NCI-H1436 treated with DMSO at 0.1 percent for 48 hours (cell line): ENCODE data around the gene CEACAM20.
"Not testable (repeated sequence)": the region's sequence is repeated elsewhere in the genome, so short reads cannot be mapped to it uniquely, and the experiment has no call there.

Experiments
- DNase-seq: peaks from one replicate; lab custom pipeline; 2025; lab: John Stamatoyannopoulos, UW

Gene CEACAM20

GRCh38 chr19:44548736-44549135, 19.3 kb upstream of the CEACAM20 start:
- no peak for DNase-seq

GRCh38 chr19:44544031-44544430, 14.6 kb upstream of the CEACAM20 start:
- no peak for DNase-seq

DNA sequence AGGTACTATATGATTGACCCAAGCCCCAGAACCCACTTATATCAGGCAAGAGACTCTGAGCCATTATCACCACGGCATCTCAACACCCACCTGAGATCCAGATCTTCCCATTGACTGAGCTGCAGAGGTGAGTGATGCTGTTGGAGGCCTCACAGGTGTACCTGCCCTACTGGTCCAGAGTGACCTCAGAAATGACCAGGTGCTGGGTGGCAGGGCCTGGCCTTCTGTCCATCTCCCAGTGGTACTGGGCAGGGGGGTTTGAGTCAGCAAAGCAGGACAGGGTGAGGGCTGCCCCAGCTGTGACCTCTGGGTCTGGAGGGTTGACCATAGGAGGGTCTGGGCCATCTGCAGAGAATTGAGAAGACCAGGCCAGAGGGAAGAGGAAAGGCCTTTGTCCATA, 13.2 kb upstream of the CEACAM20 start:
- DNase-seq: no peak

DNA sequence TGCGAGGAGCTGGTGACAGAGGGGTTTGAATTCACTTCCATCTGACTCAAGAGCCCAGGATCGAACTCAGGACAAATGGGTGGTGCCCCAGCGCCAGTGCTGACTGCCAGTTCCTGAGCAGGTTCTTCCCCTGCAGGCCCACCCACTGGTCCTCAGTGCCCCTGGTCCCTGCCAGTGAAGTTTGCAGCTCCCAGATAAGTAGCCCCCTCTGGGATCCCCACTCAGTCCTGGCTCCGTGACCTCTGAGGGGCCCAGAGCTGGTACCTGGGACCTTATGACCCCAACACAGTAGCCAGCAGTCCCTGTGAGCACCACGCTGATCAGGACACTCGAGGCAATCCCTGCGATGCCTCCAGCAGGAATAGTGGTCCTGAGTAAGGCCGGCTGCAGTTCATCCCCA, 11.3 kb upstream of the CEACAM20 start:
- DNase-seq: no peak

GRCh38 chr19:44539991-44540390, 10.5 kb upstream of the CEACAM20 start:
- no peak for DNase-seq

GRCh38 chr19:44539236-44539826, 9.9 kb upstream of the CEACAM20 start:
- no peak for DNase-seq

DNA sequence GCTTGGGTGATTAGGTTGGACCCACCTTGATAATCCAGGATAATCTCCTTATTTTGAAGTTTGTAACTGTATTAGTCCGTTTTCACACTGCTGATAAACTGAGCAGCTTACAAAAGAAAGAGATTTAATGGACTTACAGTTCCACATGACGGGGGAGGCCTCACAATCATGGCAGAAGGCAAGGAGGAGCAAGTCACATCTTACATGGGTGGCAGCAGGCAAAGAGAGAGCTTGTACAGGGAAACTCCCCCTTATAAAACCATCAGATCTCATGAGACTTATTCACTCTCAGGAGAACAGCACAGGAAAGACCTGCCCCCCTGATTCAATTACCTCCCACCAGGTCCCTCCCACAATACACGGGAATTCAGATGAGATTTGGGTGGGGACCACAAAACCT, 5.9 kb upstream of the CEACAM20 start:
- not testable (repeated sequence) for DNase-seq

GRCh38 chr19:44532819-44533218, 3.3 kb upstream of the CEACAM20 start:
- DNase-seq: no peak

GRCh38 chr19:44530777-44531176, 1.3 kb upstream of the CEACAM20 start:
- DNase-seq: no peak

DNA sequence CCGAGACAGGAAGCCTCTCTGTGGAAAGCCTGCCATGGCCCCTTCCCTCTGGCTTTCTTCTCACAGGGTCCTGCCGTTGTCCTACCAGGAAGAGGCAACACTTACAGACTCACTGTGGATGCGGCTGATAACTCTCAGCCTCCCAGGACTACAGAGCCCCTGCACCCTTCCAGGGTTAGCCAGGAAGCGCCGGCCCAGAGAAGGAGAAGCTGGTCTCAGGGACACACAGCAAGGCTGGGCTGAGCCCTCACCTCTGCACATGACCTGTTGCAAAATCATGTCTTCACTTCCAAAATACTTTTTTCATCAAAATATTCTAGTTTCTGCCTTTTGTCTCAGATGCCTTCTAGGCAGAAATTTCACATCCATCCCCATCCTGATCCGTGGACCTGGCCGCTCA, 1.9 kb downstream of the CEACAM20 start:
- DNase-seq: no peak

DNA sequence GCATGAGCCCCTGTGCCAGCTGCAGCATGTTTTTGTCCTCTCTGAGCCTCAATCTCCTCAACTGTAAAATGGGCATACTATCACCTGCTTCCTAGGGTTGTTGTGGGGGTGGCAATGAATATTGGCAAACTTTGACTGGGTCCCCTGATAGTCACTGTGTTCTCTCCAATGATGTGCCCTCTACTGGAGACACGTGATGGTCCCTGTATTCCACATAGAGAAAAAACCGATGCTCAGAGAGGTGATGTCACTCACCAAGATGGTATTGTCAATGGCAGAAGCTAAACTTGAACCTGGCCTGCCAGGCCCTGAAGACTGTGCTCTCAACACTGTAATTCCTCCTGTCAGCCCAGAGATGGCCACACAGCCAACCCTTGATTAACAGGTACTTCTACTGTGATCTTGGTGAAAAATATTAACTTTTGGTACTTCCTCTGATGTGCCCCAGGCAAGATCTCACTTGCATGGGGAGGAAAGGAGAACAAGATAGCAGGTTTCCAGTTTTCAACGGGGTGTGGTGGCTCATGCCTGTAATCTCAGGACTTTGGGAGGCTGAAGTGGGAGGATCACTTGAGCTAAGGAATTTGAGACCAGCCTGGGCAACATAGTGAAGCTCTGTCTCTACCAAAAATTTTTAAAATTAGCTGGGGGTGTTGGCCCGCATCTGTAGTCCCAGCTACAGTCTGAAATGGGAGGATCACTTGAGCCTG, 3.6 kb downstream of the CEACAM20 start:
- no peak for DNase-seq

DNA sequence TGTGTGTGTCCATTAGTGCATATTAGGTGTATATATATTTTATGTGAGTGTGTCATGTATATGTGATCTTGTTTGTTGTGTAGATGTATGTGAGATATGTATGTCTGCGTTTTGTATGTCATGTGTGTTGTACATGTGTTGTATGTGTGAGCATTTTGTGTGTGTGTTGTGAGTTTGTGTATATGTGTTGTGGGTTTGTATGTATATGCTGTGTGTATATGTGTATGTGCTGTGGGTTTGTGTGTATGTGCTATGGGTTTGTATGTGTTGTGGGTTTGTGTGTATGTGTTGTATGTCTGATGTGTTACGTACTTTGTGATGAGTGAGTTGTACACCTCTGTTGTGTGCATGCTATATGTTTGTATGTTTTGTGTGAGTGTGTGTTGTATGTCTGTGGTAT, 8.1 kb downstream of the CEACAM20 start:
- DNase-seq: no peak

- no peak for DNase-seq
These were observed 12.3 kb downstream of the CEACAM20 start for GRCh38 chr19:44517146-44517545.

DNA sequence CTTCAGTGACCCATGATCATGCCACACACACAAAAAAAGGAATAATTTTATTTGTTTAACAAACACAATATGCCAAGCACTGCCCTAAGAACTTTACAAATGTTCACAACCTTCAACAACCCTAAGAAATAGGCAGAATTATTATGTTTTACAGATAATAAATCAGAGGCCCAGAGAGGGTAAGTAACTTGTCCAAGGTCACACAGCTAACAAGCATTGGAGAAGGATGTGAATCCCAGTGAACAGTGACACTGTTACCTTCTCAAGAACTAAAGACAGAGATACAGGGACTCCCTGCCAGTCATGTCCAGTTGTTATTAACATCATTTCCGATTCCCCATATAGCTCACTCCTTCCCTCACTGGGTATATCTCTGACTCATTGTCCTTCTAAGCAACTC, 13.6 kb downstream of the CEACAM20 start:
- DNase-seq: no peak

DNA sequence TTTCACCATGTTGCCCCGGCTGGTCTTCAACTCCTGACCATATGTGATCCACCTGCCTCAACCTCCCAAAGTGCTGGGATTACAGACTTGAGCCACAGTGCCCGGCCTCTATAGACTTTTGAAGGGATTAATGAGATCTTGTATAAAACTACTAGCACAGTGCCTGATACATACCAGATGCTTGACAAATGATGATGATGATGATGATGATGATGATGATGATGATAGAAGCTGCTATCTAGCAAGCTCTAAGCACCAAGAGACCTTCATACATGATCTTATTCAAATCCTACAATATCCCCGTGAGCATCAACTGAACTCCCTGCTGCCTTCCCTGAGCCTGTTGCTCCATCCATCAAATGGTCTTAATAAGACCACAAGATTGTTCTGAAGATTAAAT, 14.4 kb downstream of the CEACAM20 start:
- no peak for DNase-seq

- no peak for DNase-seq
These were observed 16.9 kb downstream of the CEACAM20 start for GRCh38 chr19:44512326-44513298.

- DNase-seq: no peak
These were observed 20.0 kb downstream of the CEACAM20 start for GRCh38 chr19:44509478-44509877.

DNA sequence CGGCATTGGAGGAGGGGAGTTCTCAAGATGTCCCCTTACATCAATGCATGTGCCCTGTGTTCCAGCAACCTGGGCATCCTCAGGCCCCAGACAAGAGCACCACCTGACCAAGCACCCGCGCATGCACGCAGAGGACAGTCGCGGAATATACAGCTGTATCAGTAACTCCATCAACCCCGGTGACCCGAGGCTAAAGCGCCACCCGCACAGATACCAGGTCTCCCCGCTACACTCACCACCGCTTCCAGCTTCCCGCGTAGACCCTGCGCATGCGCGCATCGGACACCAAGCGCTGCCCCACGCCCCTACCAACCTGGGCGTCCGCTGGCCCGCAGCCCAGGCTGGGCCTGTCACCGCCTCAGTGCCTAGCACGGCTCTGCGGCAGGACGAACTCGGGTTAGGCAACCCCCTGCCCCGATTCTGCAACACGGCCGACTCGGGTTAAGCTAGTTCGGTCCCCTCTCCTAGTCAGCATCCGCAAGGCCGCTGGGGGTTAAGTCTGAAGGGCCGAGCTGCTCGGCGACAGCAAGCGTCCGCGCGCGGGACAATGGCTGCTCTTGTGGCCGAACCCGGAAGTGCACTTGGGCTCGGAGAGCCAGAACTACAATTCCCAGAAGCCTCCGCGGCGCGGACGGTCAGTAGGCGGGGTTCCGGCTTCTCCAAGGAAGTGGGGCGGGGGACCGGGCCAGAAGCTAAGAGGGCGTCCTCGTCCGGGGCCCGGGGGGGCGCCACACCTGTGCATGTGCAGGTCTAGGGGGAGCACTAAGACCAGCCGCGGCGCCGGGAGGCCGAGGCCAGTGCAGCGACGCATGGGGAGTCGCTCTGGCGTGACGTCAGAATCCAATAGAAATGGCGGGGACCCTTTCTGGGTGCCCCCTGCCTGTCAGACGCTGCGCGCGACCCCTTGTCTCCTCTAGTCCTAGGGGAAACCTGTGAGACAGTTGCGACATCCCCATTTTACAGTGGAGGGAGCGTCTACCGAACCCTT, 29.2 kb downstream of the CEACAM20 start, which contains the start of gene ZNF180:
TSS of gene ZNF180 (minus strand) at position 561 of the 988 bp plus-strand sequence. CDS start 3,188 bp downstream, outside the sequence.
- DNase-seq: peak; percentile 91

- no peak for DNase-seq
These were observed 29.9 kb downstream of the CEACAM20 start for GRCh38 chr19:44499559-44499958.

DNA sequence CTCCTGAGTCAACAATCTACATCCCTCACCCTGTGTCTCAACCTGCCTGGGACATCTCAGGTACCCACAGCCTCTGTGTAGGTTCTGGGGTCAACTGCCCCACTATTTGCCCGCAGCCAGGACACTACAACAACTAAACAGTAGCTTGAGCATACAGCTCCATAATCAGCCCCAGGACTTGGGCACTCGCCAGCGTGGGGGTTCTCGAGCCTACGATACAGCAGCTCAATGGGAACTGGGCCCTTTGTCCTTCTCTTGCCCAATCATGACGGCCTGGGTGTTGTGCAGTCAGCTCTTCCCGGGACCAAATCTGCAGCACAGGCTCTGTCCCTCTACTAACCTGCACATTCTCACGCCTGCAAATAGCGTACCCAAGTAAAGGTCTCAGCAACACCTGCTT, 30.5 kb downstream of the CEACAM20 start:
- no peak for DNase-seq

GRCh38 chr19:44496711-44497110, 32.8 kb downstream of the CEACAM20 start:
- DNase-seq: no peak
